ENCODE data around the gene ANXA11. TPM values are rescaled to one million over a fixed set of nuclear protein-coding genes. Genes with fewer than 3 reads are reported as not detected.

ANXA11 gene
- total RNA-seq, 1 donor from 2014 or later = 178 TPM

DNA sequence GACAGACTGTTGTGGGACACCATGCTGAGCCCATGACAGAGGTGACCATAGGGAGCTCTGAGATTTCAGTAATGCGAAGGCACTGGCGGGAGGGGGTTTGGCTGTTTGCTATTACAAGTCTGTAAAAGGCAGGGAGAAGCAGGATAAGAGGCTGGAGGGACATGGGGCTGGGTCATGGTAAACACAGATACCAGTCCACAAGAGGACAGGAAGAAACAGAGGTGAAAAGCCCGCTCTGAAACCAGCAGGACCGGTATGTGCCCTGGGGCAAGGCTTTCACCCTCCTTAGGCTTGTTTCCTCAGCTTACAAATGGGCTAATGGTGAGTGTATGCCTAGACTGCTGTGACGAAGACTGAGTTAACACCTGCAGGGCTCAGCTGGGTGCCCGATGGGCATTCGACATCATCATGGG is 34.1 kb downstream of the ANXA11 start:
- Mint-ChIP-seq H3K27me3 (no peaks in the 10 kb centered on the region), H3K27ac (no peak overlapping the region), H3K4me1 (peaks cover 2% of the 10 kb centered on the region), H3K4me3 (no peak overlapping the region), H3K36me3 (ENCODE audit: low read depth) (peaks cover 61% of the 10 kb centered on the region), H3K9me3 (no peaks in the 10 kb centered on the region)
- DNase-seq = no peak
- no peak for ATAC-seq (ENCODE audit: low read depth)
- POLR2A ChIA-PET = no interaction called here
- no peak for TF ChIP-seq CTCF (IDR thresholded peaks at IDR 0.05)
- CTCF ChIA-PET = no interaction called here
- intact Hi-C loops (cut with micrococcal nuclease) = no loop called here

DNA sequence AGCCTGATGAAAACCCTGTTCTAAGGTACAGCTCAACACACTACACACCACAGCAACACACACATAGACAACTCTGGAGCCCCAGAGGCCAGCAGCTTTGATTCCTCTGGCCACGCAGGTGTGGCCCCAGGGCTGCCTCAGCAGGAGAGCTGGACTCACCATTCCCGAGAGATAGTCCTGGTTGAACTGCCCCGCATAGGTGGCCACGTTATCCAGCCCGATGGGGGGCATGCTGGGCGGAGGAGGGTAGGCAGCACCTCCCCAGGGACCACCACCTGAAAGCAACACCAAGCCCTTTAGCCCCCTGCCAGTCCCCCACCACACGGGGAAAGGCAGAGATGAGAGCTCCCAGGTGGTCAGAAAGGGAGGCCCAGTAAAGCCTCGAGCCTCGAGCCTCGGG is 34.7 kb downstream of the ANXA11 start:
- TF ChIP-seq CTCF (IDR thresholded peaks at IDR 0.05) = no peak
- Mint-ChIP-seq H3K4me1 (peaks cover 8% of the 10 kb centered on the region), H3K27me3 (no peaks in the 10 kb centered on the region), H3K9me3 (no peaks in the 10 kb centered on the region), H3K36me3 (ENCODE audit: low read depth) (peaks cover 64% of the 10 kb centered on the region), H3K4me3 (no peak overlapping the region), H3K27ac (no peak overlapping the region)
- intact Hi-C loops (cut with micrococcal nuclease) = no loop called here
- ATAC-seq (ENCODE audit: low read depth) (no peak), DNase-seq (no peak)
- CTCF ChIA-PET = no interaction called here
- POLR2A ChIA-PET = no interaction called here

GRCh38 chr10:80170026-80170425 is 35.3 kb downstream of the ANXA11 start:
- DNase-seq = no peak
- Mint-ChIP-seq H3K27me3 (no peaks in the 10 kb centered on the region), H3K4me3 (no peak overlapping the region), H3K27ac (no peak overlapping the region), H3K36me3 (ENCODE audit: low read depth) (peaks cover 70% of the 10 kb centered on the region), H3K9me3 (no peaks in the 10 kb centered on the region), H3K4me1 (peaks cover 9% of the 10 kb centered on the region)
- ChIA-PET CTCF (interaction anchor here (0.6 kb wide), 1 partner anchor 52 kb away, joined by 4 read pairs; no protein-coding TSS in a partner anchor), POLR2A (no interaction called here)
- intact Hi-C loops (cut with micrococcal nuclease) = no loop called here
- TF ChIP-seq CTCF (IDR thresholded peaks at IDR 0.05) = no peak
- no peak for ATAC-seq (ENCODE audit: low read depth)

DNA sequence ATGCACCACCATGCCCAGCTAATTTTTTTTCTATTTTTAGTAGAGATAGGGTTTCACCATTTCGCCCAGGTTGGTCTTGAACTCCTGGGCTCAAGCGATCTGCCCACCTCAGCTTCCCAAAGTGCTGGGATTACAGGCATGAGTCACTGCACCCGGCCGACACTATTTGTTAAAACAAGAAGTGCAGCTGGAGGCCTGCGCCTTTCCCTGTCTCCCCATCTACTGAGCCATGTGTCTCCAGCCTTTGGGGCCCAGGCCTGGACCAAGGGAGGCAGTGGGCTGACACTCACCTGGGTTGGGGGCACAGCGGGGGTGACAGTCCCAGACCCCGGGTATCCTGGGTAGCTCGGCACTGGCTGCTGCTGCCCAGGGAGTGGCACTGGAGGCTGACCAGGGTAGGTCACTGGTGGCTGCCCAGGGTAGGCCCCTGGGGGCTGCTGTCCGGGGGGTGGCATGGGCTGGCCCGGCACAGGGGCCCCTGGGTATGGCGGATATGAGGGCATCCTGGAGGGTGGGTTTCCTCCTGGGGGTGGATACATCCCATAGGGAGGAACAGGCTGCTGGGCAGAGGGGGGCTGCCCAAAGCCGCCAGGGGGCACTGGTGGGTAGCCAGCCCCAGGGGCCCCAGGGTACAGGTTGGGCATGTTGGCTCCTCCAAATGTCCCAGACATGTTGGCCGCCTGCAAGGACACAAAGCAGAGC is 36.5 kb downstream of the ANXA11 start:
- DNase-seq (no peak), ATAC-seq (ENCODE audit: low read depth) (peak; percentile 34)
- peaks cover 80% of the 10 kb centered on the region for H3K36me3 Mint-ChIP-seq (ENCODE audit: low read depth)
- intact Hi-C loops (cut with micrococcal nuclease) = loop anchor here (1.0 to 2.0 kb wide), 3 partner anchors 18 to 53 kb away; partner anchors contain the start of gene ANXA11
- no peaks in the 10 kb centered on the region for H3K27me3 Mint-ChIP-seq
- no peak overlapping the region for H3K4me3 Mint-ChIP-seq
- H3K4me1 Mint-ChIP-seq = peaks cover 9% of the 10 kb centered on the region
- CTCF ChIA-PET = interaction anchor here (2.5 to 3.3 kb wide), 2 partner anchors 25 to 53 kb away, joined by 9 to 13 read pairs; no protein-coding TSS in a partner anchor
- POLR2A ChIA-PET = no interaction called here
- no peaks in the 10 kb centered on the region for H3K9me3 Mint-ChIP-seq
- no peak for TF ChIP-seq CTCF (IDR thresholded peaks at IDR 0.05)
- no peak overlapping the region for H3K27ac Mint-ChIP-seq

GRCh38 chr10:80168162-80168511 is 37.2 kb downstream of the ANXA11 start:
- H3K27ac Mint-ChIP-seq = no peak overlapping the region
- no peaks in the 10 kb centered on the region for H3K9me3 Mint-ChIP-seq
- peaks cover 84% of the 10 kb centered on the region for H3K36me3 Mint-ChIP-seq (ENCODE audit: low read depth)
- H3K27me3 Mint-ChIP-seq = no peaks in the 10 kb centered on the region
- TF ChIP-seq CTCF (IDR thresholded peaks at IDR 0.05) = no peak
- no peak overlapping the region for H3K4me3 Mint-ChIP-seq
- intact Hi-C loops (cut with micrococcal nuclease) = loop anchor here (2.0 kb wide), 2 partner anchors 19 to 37 kb away; partner anchors contain the start of gene ANXA11
- CTCF ChIA-PET = interaction anchor here (2.5 to 3.3 kb wide), 2 partner anchors 24 to 54 kb away, joined by 9 to 13 read pairs; no protein-coding TSS in a partner anchor
- ATAC-seq (ENCODE audit: low read depth) = no peak
- peaks cover 9% of the 10 kb centered on the region for H3K4me1 Mint-ChIP-seq
- DNase-seq = no peak
- POLR2A ChIA-PET = no interaction called here

Data from activated B cell treated with CpG ODN at 0.5 μM for 24 hours (primary cell).